Ishikawa (cell line): ENCODE results near the gene TRIM61.

Experiments
- CREB1 ChIP-seq: IDR thresholded peaks from 2 replicates; pipeline ENCODE4 v1.6.1; 2012; ENCODE audit warnings: low read depth
- EGR1 ChIP-seq: IDR thresholded peaks from 2 replicates; pipeline ENCODE4 v1.6.1; 2012
- EP300 ChIP-seq: IDR thresholded peaks from 2 replicates; pipeline ENCODE4 v1.6.1; 2012; ENCODE audit warnings: borderline replicate concordance
- FOXM1 ChIP-seq: IDR thresholded peaks from 2 replicates; pipeline ENCODE4 v1.6.1; 2012; ENCODE audit warnings: low read depth, borderline replicate concordance
- MAX ChIP-seq: IDR thresholded peaks from 2 replicates; pipeline ENCODE4 v1.6.1; 2012
- RAD21 ChIP-seq: IDR thresholded peaks from 2 replicates; pipeline ENCODE4 v1.6.1; 2012; ENCODE audit warnings: low read depth
- TCF12 ChIP-seq: IDR thresholded peaks from 2 replicates; pipeline ENCODE4 v1.6.1; 2012; ENCODE audit warnings: low read depth
- TEAD4 ChIP-seq: IDR thresholded peaks from 2 replicates; pipeline ENCODE4 v1.6.1; 2012
- USF1 ChIP-seq: IDR thresholded peaks from 2 replicates; pipeline ENCODE4 v1.6.1; 2012
- YY1 ChIP-seq: IDR thresholded peaks from 2 replicates; pipeline ENCODE4 v1.6.1; 2012; ENCODE audit warnings: low read depth
- ZBTB7A ChIP-seq: IDR thresholded peaks from 2 replicates; pipeline ENCODE4 v1.6.1; 2012; ENCODE audit warnings: low read depth
- TF ChIP-seq, protein P1 (sequence below): IDR thresholded peaks from 2 replicates; pipeline ENCODE4 v1.6.1; 2012; ENCODE audit warnings: low read depth, mild to moderate bottlenecking

DNA sequence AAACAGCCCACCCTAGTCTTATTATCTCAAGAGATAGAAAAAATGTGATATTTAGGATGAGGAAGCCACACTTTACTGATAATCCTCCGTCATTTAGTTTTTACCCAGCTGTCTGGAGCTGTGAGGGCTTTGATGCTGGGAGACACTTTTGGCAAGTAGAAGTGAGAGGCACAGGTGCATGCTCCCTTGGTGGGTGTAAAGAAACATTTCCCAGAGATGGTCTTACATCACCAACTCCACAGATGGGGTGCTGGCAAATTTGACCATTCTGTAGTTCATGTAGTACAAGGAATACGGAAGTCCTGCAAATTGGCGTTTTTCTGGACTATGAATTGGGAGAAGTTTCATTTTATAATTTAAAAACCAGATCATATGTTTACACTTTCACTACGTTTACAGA, 28.5 kb downstream of the TRIM61 start:
- TF ChIP-seq USF1 (no peak), EP300 (no peak), CREB1 (no peak), RAD21 (no peak), EGR1 (no peak), TEAD4 (no peak), ZBTB7A (no peak), FOXM1 (no peak), YY1 (no peak), MAX (no peak), TCF12 (no peak)
- TF ChIP-seq, protein P1, sequence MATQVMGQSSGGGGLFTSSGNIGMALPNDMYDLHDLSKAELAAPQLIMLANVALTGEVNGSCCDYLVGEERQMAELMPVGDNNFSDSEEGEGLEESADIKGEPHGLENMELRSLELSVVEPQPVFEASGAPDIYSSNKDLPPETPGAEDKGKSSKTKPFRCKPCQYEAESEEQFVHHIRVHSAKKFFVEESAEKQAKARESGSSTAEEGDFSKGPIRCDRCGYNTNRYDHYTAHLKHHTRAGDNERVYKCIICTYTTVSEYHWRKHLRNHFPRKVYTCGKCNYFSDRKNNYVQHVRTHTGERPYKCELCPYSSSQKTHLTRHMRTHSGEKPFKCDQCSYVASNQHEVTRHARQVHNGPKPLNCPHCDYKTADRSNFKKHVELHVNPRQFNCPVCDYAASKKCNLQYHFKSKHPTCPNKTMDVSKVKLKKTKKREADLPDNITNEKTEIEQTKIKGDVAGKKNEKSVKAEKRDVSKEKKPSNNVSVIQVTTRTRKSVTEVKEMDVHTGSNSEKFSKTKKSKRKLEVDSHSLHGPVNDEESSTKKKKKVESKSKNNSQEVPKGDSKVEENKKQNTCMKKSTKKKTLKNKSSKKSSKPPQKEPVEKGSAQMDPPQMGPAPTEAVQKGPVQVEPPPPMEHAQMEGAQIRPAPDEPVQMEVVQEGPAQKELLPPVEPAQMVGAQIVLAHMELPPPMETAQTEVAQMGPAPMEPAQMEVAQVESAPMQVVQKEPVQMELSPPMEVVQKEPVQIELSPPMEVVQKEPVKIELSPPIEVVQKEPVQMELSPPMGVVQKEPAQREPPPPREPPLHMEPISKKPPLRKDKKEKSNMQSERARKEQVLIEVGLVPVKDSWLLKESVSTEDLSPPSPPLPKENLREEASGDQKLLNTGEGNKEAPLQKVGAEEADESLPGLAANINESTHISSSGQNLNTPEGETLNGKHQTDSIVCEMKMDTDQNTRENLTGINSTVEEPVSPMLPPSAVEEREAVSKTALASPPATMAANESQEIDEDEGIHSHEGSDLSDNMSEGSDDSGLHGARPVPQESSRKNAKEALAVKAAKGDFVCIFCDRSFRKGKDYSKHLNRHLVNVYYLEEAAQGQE: no peak
